ENCODE data around the gene CTAGE8. TPM values are rescaled to one million over a fixed set of nuclear protein-coding genes. Genes with fewer than 3 reads are reported as not detected.
A peak's percentile ranks its signal among the peaks of the same experiment; 100 is the strongest.
"Not testable (repeated sequence)": the region's sequence is repeated elsewhere in the genome, so short reads cannot be mapped to it uniquely, and the experiment has no call there.

CTAGE8 gene
- total and polyA plus RNA-seq, 4 experiments from 2014 or later: 0.36 to 0.45 (median 0.39) TPM; not detected in 1

- H3K27me3 ChIP-seq (ENCODE audit: insufficient read depth, low read length); CTCF ChIA-PET (ENCODE audit: partially characterized antibody); H3K9me3 Mint-ChIP-seq; intact Hi-C loops (cut with micrococcal nuclease); H3K36me3 Mint-ChIP-seq; H3K4me1 ChIP-seq (ENCODE audit: insufficient read depth, low read length); H3K4me3 ChIP-seq (ENCODE audit: low read length in 2 of 2); H3K27ac ChIP-seq (ENCODE audit: low read depth, low read length); H3K4me3 Mint-ChIP-seq; DNase-seq; POLR2A ChIA-PET (ENCODE audit: partially characterized antibody); H3K36me3 ChIP-seq (ENCODE audit: insufficient read depth, low read length); H3K27ac Mint-ChIP-seq; H3K27me3 Mint-ChIP-seq; H3K9me3 ChIP-seq (ENCODE audit: control insufficient read depth in 1 of 2, low read length in 2 of 2); H3K4me1 Mint-ChIP-seq: not testable (repeated sequence)
Observed at GRCh38 chr7:144281981-144282380, 12.9 kb upstream of the CTAGE8 start.

DNA sequence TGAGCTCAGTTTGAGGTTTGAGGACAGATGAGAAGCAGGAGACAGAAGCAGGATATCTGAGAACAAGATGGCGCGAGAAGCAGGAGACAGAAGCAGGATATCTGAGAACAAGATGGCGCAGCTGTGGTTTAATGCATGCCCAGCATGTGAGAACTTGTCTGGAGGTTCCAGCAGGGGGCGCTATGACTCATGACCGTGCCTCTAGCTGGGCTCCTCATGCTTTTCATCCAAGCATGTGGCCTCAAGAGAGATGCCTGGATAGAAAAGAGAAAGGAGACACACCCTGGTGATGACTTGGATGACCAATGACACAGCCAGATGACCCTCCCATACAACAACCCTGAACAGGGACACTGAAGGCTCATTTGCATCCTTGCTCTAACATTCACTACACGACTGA is 10.9 kb upstream of the CTAGE8 start:
- H3K27ac Mint-ChIP-seq; H3K4me1 ChIP-seq (ENCODE audit: insufficient read depth, low read length); POLR2A ChIA-PET (ENCODE audit: partially characterized antibody); H3K4me3 ChIP-seq (ENCODE audit: low read length in 2 of 2); H3K36me3 ChIP-seq (ENCODE audit: insufficient read depth, low read length); H3K27me3 Mint-ChIP-seq; H3K4me3 Mint-ChIP-seq; H3K9me3 Mint-ChIP-seq; H3K36me3 Mint-ChIP-seq; H3K27me3 ChIP-seq (ENCODE audit: insufficient read depth, low read length); H3K9me3 ChIP-seq (ENCODE audit: control insufficient read depth in 1 of 2, low read length in 2 of 2); DNase-seq; H3K4me1 Mint-ChIP-seq; H3K27ac ChIP-seq (ENCODE audit: low read depth, low read length); intact Hi-C loops (cut with micrococcal nuclease); CTCF ChIA-PET (ENCODE audit: partially characterized antibody): not testable (repeated sequence)

DNA sequence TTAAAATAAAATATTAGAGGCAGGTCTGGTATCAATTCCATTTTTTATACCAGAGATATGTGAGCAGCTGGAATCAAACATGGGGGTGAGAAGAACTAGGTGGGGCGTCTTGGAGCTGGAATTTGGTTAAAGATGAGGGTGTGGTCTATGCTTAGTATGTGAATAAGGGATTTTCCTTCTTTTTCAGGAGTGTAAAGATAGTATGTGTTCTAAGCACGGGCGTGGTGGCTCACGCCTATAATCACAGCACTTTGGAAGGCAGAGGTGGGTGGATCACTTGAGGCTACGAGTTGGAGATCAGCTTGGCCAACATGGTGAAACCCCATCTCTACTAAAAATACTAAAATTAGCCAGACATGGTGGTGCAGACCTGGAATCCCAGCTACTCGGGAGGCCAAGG is 6.2 kb upstream of the CTAGE8 start:
- H3K4me3 Mint-ChIP-seq; H3K27me3 Mint-ChIP-seq; H3K27ac ChIP-seq (ENCODE audit: low read depth, low read length); H3K36me3 ChIP-seq (ENCODE audit: insufficient read depth, low read length); CTCF ChIA-PET (ENCODE audit: partially characterized antibody); H3K27me3 ChIP-seq (ENCODE audit: insufficient read depth, low read length); H3K4me1 Mint-ChIP-seq; DNase-seq; POLR2A ChIA-PET (ENCODE audit: partially characterized antibody); H3K36me3 Mint-ChIP-seq; H3K4me3 ChIP-seq (ENCODE audit: low read length in 2 of 2); H3K9me3 Mint-ChIP-seq; H3K27ac Mint-ChIP-seq; H3K4me1 ChIP-seq (ENCODE audit: insufficient read depth, low read length); H3K9me3 ChIP-seq (ENCODE audit: control insufficient read depth in 1 of 2, low read length in 2 of 2); intact Hi-C loops (cut with micrococcal nuclease): not testable (repeated sequence)

GRCh38 chr7:144264692-144265091 is 4.4 kb downstream of the CTAGE8 start, which contains the start of gene OR2A7:
OR2A7 (minus strand) TSS chr7:144264792; CDS start chr7:144259628, 5,164 bp downstream.
- H3K27ac ChIP-seq (ENCODE audit: low read depth, low read length); H3K27me3 Mint-ChIP-seq; H3K9me3 ChIP-seq (ENCODE audit: control insufficient read depth in 1 of 2, low read length in 2 of 2); H3K4me3 Mint-ChIP-seq; H3K4me1 Mint-ChIP-seq; H3K27ac Mint-ChIP-seq; CTCF ChIA-PET (ENCODE audit: partially characterized antibody); H3K4me1 ChIP-seq (ENCODE audit: insufficient read depth, low read length); H3K9me3 Mint-ChIP-seq; POLR2A ChIA-PET (ENCODE audit: partially characterized antibody); H3K36me3 ChIP-seq (ENCODE audit: insufficient read depth, low read length); DNase-seq; H3K36me3 Mint-ChIP-seq; intact Hi-C loops (cut with micrococcal nuclease); H3K27me3 ChIP-seq (ENCODE audit: insufficient read depth, low read length); H3K4me3 ChIP-seq (ENCODE audit: low read length in 2 of 2): not testable (repeated sequence)

- H3K36me3 ChIP-seq (ENCODE audit: insufficient read depth, low read length); CTCF ChIA-PET (ENCODE audit: partially characterized antibody); H3K27me3 Mint-ChIP-seq; H3K4me1 Mint-ChIP-seq; H3K4me3 Mint-ChIP-seq; H3K9me3 ChIP-seq (ENCODE audit: control insufficient read depth in 1 of 2, low read length in 2 of 2); H3K9me3 Mint-ChIP-seq; H3K27me3 ChIP-seq (ENCODE audit: insufficient read depth, low read length); H3K4me1 ChIP-seq (ENCODE audit: insufficient read depth, low read length); H3K4me3 ChIP-seq (ENCODE audit: low read length in 2 of 2); H3K36me3 Mint-ChIP-seq; H3K27ac ChIP-seq (ENCODE audit: low read depth, low read length); POLR2A ChIA-PET (ENCODE audit: partially characterized antibody); intact Hi-C loops (cut with micrococcal nuclease); DNase-seq; H3K27ac Mint-ChIP-seq: not testable (repeated sequence)
Observed at GRCh38 chr7:144262128-144262527, 7.0 kb downstream of the CTAGE8 start.

DNA sequence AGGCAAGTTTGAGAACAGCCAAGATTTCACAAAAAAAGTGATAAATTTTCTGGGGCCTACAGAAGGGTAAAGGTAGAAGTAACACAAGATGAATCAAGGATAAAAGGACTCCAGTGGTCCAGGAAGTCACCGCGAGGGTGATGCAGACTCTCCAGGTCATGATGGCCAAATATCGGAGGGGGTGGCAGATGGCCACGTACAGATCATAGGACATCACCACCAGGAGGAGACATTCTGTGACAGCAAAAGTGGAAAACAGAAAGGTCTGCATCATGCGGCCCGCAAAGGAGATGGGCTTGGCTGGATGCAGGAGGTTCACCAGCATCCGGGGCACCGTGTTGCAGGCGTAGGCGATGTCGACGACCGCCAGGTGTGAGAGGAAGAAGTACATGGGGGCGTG is 10.0 kb downstream of the CTAGE8 start:
- H3K4me1 ChIP-seq (ENCODE audit: insufficient read depth, low read length); CTCF ChIA-PET (ENCODE audit: partially characterized antibody); H3K9me3 Mint-ChIP-seq; H3K9me3 ChIP-seq (ENCODE audit: control insufficient read depth in 1 of 2, low read length in 2 of 2); POLR2A ChIA-PET (ENCODE audit: partially characterized antibody); H3K36me3 Mint-ChIP-seq; H3K4me3 ChIP-seq (ENCODE audit: low read length in 2 of 2); H3K27ac ChIP-seq (ENCODE audit: low read depth, low read length); H3K27me3 Mint-ChIP-seq; H3K27ac Mint-ChIP-seq; intact Hi-C loops (cut with micrococcal nuclease); H3K36me3 ChIP-seq (ENCODE audit: insufficient read depth, low read length); H3K27me3 ChIP-seq (ENCODE audit: insufficient read depth, low read length); H3K4me3 Mint-ChIP-seq; H3K4me1 Mint-ChIP-seq; DNase-seq: not testable (repeated sequence)

DNA sequence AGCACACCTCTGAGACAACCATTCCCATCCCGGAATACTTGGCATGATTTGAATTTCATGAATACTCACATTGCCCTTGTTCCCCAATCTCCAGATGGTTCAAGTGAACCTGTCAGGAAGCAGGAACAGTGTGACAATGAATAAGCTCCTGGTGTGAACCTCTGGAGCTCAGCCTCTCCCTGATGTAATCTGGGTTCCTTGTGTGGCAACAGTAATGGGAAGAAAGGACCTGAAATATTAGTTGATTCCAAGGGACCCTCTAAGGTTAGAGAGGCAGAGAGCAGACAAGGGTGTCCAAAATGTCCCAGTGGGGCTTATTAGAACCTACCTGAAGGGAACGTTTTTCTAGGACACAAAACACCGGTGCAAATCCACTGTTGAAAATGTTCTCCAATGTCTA is 13.0 kb downstream of the CTAGE8 start:
- Histone ChIP-seq H3K9me3 (ENCODE audit: control insufficient read depth in 1 of 2, low read length in 2 of 2) (no peaks in the 10 kb centered on the region), H3K4me3 (ENCODE audit: low read length in 2 of 2) (no peak overlapping the region), H3K36me3 (ENCODE audit: insufficient read depth, low read length) (no peaks in the 10 kb centered on the region), H3K27ac (ENCODE audit: low read depth, low read length) (no peak overlapping the region), H3K27me3 (ENCODE audit: insufficient read depth, low read length) (no peaks in the 10 kb centered on the region), H3K4me1 (ENCODE audit: insufficient read depth, low read length) (no peaks in the 10 kb centered on the region)
- no peak for DNase-seq
- ChIA-PET POLR2A (ENCODE audit: partially characterized antibody) (no interaction called here), CTCF (ENCODE audit: partially characterized antibody) (interaction anchor here (1.1 kb wide), 1 partner anchor 136 kb away, joined by 5 read pairs; no protein-coding TSS in a partner anchor)
- no peaks in the 10 kb centered on the region for H3K4me1 Mint-ChIP-seq
- no peaks in the 10 kb centered on the region for H3K36me3 Mint-ChIP-seq
- intact Hi-C loops (cut with micrococcal nuclease): no loop called here
- no peak overlapping the region for H3K27ac Mint-ChIP-seq
- H3K4me3 Mint-ChIP-seq: no peak overlapping the region
- no peaks in the 10 kb centered on the region for H3K27me3 Mint-ChIP-seq
- no peaks in the 10 kb centered on the region for H3K9me3 Mint-ChIP-seq

GRCh38 chr7:144255471-144255897 is 13.6 kb downstream of the CTAGE8 start:
- Mint-ChIP-seq H3K27ac (peak overlapping the region in 2 of 7 donors; percentile 4 to 43), H3K27me3 (no peaks in the 10 kb centered on the region), H3K36me3 (no peaks in the 10 kb centered on the region), H3K9me3 (no peaks in the 10 kb centered on the region), H3K4me3 (no peak overlapping the region), H3K4me1 (no peaks in the 10 kb centered on the region)
- no peak overlapping the region for H3K27ac ChIP-seq (ENCODE audit: low read depth, low read length)
- intact Hi-C loops (cut with micrococcal nuclease): no loop called here
- POLR2A ChIA-PET (ENCODE audit: partially characterized antibody): no interaction called here
- no peaks in the 10 kb centered on the region for H3K9me3 ChIP-seq (ENCODE audit: control insufficient read depth in 1 of 2, low read length in 2 of 2)
- no peak overlapping the region for H3K4me3 ChIP-seq (ENCODE audit: low read length in 2 of 2)
- DNase-seq: no peak
- H3K4me1 ChIP-seq (ENCODE audit: insufficient read depth, low read length): no peaks in the 10 kb centered on the region
- CTCF ChIA-PET (ENCODE audit: partially characterized antibody): interaction anchor here (1.1 kb wide), 1 partner anchor 137 kb away, joined by 5 read pairs; no protein-coding TSS in a partner anchor
- no peaks in the 10 kb centered on the region for H3K36me3 ChIP-seq (ENCODE audit: insufficient read depth, low read length)
- H3K27me3 ChIP-seq (ENCODE audit: insufficient read depth, low read length): no peaks in the 10 kb centered on the region

All from CD4-positive, alpha-beta memory T cell (primary cell).